Stimulated activated naive CD8-positive, alpha-beta T cell treated with anti-CD3 and anti-CD28 coated beads, Interleukin-15, Interleukin-2, amounts not matched to agents 100 U/mL and 50 U/mL, for 24 hours (primary cell): ENCODE measurements around the gene NBPF3.
"Not testable (repeated sequence)": the region's sequence is repeated elsewhere in the genome, so short reads cannot be mapped to it uniquely, and the experiment has no call there.

Experiments used
- ATAC-seq: fragments of 150-1000 bp; cut with Tn5 transposase; one replicate; pipeline ENCODE4 v1.10.0; 2021
- DNase-seq: peaks from one replicate; pipeline ENCODE4 v3.0.0; 2021

The NBPF3 gene

DNA sequence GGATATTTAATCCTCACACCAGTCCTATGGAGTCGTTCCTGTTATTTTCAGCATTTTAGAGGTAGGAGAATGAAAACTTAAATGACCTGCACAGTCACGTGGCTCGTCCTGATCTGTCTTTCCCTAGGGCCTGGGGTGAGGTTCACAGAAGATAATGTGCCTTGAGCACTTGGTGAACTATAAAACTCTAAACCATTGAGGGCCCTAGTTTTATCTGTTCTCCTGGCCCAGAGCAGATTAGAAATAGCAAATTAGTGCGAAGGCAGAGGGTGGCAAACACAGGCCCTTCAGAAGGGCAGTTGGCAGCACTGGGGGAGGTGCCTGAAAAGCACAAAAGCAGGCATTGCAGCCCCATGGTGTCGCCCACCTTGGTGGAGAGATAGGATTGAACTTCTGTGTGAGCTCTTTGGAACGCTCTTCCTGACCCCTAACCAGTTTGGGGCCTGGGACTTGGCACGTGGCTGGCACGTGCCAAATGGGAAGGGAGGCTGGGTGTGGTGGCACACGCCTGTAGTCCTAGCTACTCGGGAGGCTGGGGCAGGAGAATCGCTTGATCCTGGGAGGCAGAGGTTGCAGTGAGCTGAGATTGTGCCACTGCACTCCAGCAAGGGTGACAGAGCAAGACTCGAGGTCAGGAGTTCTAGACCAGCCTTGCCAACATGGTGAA lies 1.2 kb upstream of the NBPF3 start:
- DNase-seq, ATAC-seq: not testable (repeated sequence)

- DNase-seq = no peak
These were observed 604 bp upstream of the NBPF3 start for GRCh38 chr1:21439345-21439720.

GRCh38 chr1:21440630-21441125 lies 741 bp downstream of the NBPF3 start:
- peak; percentile 41 for DNase-seq
- ATAC-seq = not testable (repeated sequence)

More at GRCh38 chr1:21439345-21439720, 604 bp upstream of the NBPF3 start:
- no peak for ATAC-seq

DNA sequence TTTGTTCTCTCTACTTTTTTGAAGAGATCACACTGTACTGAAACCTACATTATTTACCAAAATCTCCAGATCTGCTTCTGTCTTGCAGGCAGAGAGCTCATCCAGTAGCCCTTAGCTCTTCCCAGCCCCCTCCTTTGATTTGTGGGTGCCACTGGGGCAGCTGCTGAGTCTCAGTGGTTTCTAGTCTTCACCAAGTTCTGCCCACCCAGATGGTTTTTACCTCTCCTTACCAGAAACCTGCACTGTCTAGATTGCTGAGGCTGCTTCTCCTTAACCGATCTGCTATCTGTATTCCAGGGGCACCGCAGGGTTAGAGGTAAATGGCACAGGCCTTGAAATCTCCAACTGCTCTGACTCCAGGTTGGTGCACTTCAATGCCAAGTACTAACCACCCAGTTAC lies 6.7 kb downstream of the NBPF3 start:
- not testable (repeated sequence) for ATAC-seq, DNase-seq

DNA sequence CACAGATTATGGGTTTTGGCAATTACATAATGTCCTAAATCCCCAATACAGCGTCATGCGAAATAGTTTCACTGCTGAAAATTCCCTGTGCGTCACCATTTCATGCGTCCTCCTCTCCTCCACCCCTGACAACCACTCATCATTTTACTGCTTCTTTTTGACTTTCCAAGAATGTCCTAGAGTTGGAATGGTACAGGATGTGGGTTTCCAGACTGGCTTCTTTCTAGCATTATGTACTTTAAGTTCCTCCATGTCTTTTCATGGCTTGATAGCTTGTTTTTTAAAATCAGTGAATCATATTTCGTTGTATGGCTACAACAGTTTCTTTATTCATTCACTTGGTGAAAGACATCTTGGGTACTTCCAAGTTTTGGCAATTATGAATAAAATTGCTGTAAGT lies 7.4 kb downstream of the NBPF3 start:
- ATAC-seq = no peak
- DNase-seq = no peak

DNA sequence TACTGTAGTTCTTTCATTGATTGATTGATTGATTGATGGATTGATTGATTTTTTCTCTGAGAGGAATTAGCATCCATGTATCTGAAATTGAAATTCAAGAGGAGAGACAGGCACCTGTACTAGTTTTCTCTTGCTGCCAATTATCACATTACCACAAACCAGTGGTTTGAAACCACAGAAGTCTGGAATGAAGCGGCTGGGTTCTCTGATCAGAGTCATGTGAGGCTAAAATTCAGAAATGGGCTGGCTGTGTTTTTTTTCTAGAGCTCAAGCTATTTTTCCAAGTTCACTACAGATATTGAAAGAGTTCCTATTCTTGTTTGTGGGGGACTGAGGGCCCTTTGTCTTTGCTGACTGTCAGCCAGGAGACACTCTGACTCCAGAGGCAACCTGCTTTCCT lies 10.0 kb downstream of the NBPF3 start:
- DNase-seq (no peak), ATAC-seq (no peak)

DNA sequence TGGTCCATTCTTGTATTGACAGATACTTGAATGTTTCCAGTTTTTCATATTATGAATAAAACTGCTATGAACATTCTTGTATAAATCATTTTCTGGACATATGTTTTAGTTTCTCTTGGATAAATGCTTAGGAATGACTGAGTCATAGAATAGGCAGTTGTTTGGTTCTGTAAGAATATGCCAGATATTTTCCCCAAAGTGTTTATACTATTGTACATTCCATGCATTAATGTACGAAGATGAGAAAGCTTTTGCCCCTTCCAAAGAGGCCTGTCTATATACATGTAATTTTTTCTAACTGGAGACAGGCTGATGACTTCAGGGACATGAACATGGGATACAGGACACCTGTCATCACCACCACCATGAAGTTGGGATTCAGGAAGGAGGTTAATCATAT lies 11.3 kb downstream of the NBPF3 start:
- DNase-seq (no peak), ATAC-seq (no peak)

- DNase-seq = no peak
- no peak for ATAC-seq
These were observed 12.1 kb downstream of the NBPF3 start for GRCh38 chr1:21451981-21452411.

DNA sequence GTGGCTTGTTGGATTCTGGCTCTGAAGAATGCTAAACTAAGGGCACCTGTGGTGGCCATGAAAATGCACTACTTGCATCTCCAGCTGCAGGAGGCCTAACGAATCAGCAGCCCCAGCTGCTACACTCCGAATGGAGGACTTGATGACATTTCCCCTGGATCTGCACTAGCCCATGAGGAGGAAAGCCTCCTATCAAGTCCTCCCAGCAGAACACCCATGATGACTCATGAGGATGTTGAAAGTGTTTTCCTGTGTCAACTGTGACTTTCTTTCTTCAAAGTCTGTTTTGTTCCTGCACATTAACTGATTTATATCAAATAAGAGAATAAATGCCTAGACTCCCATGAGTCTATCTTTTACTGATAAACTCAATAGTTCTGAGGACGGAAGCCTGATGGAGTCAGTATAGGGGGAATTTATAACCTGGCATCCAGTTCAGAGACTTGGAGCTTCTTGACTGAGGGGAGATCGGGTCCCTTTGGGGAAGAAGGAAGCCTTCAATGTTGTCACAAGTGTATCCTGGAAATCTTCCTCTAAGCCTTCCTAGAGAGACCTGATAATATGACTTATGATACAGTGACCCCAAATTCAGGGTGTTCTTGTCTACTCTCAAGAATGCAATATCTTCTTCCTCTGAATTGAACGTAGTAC lies 14.2 kb downstream of the NBPF3 start:
- not testable (repeated sequence) for ATAC-seq, DNase-seq

DNA sequence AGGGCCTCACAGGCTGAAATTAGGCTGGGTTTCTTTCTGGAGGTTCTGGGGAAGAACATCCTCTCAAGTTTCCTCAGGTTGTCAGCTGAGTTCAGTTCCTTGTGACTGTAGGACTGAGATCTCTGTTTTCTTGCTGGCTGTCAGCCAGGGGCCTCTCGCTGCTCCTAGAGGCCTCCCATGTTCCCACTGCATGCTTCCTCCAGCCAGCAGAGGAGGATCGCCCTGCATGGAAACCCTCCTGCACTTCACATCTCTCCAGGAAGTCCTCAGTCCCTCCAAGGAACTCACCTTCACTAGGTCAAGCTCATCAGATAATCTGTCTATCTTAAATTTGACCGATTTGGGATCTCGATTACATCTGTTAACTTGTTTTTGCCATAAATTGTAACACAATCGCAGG lies 15.0 kb downstream of the NBPF3 start:
- not testable (repeated sequence) for ATAC-seq, DNase-seq

GRCh38 chr1:21457654-21458053 lies 17.7 kb downstream of the NBPF3 start:
- ATAC-seq = no peak
- no peak for DNase-seq

DNA sequence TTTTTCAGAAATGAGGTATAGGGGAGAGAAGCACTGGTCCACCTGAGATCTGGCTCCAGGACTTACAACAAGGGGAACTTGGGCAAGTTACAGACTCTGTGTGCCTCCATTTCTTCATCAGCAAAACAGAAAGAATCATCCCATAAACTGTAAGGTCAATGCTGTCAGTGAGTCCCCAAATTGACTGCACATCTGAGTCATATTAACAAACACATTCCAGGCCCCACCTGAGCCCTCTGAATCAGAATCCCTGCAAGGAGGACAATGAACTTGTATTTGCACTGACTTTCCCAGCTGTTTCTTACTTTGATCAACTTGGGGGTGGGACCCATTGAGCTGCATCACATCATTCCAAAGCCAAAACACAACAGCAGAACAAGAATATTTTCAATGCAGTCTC lies 25.2 kb downstream of the NBPF3 start:
- not testable (repeated sequence) for DNase-seq, ATAC-seq

GRCh38 chr1:21467946-21468345 lies 28.0 kb downstream of the NBPF3 start:
- not testable (repeated sequence) for DNase-seq, ATAC-seq

GRCh38 chr1:21468599-21468998 lies 28.7 kb downstream of the NBPF3 start:
- no peak for ATAC-seq
- DNase-seq = peak; percentile 33

GRCh38 chr1:21469581-21469980 lies 29.6 kb downstream of the NBPF3 start:
- DNase-seq (no peak), ATAC-seq (no peak)

- no peak for ATAC-seq
These were observed 32.9 kb downstream of the NBPF3 start for GRCh38 chr1:21472861-21473260.

GRCh38 chr1:21478356-21478755 lies 38.4 kb downstream of the NBPF3 start:
- DNase-seq (no peak), ATAC-seq (no peak)

More at GRCh38 chr1:21472861-21473260, 32.9 kb downstream of the NBPF3 start:
- DNase-seq = no peak

DNA sequence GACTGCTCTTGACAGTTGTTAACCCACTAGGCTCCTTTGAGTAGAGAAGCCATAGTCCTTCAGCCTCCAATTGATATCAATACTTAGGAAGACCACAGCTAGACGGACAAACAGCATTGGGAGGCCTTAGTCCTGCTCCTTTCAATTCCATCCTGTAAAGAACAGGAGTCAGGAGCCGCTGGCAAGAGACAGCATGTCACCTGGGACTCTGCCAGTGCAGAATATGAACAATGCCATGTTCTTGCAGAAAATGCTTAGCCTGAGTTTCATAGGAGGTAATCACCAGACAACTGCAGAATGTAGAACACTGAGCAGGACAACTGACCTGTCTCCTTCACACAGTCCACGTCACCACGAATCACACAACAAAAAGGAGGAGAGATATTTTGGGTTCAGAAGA lies 43.9 kb downstream of the NBPF3 start:
- not testable (repeated sequence) for ATAC-seq

GRCh38 chr1:21489146-21489545 lies 49.2 kb downstream of the NBPF3 start:
- DNase-seq (no peak), ATAC-seq (no peak)

More for the DNA sequence above, 43.9 kb downstream of the NBPF3 start:
- DNase-seq = not testable (repeated sequence)

- ATAC-seq (peak; percentile 82), DNase-seq (peak; percentile 41)
These were observed 51.0 kb downstream of the NBPF3 start for GRCh38 chr1:21490774-21491487.

- ATAC-seq (no peak), DNase-seq (no peak)
These were observed 51.8 kb downstream of the NBPF3 start for GRCh38 chr1:21491488-21492355.

GRCh38 chr1:21492356-21492625 lies 52.4 kb downstream of the NBPF3 start:
- DNase-seq (no peak), ATAC-seq (no peak)
